HepG2 (cell line): ENCODE results near the gene FUBP3. TPM values are rescaled to one million over a fixed set of nuclear protein-coding genes. Genes with fewer than 3 reads are reported as not detected.

Experiments used
- ATAC-seq: fragments of 200-7000 bp; cut with Tn5 transposase; 3 replicates; pipeline ENCODE4 v1.9.1; 2020; ENCODE audit warnings: mild to moderate bottlenecking, moderate library complexity
- BruUV-seq: library from RNA; stranded (reverse); fragments of 400-500 nt; replicated peaks from 2 replicates; lab custom pipeline; 2021; lab: Mats Ljungman, UMichigan
- CTCF ChIA-PET: fragments of 300-600 bp; formaldehyde crosslinking; extraction: SDS; loops from one replicate; lab custom pipeline; 2021; ENCODE audit warnings: low total read pairs, inconsistent platforms, low intra/inter-chr PET ratio; lab: Yijun Ruan, JAX
- POLR2A ChIA-PET: fragments of 350-600 bp; sonication (Branson Sonifier 250); formaldehyde crosslinking; loops from one replicate; lab custom pipeline; 2020; ENCODE audit warnings: antibody characterized with exemption, inconsistent platforms; lab: Yijun Ruan, JAX
- DNase-seq: peaks from one replicate; pipeline ENCODE4 v3.0.0-alpha.2; 2015; ENCODE audit warnings: low spot score
- FAIRE-seq: peaks from 3 replicates; lab custom pipeline; 2011; peaks lifted over from hg19 to GRCh38; lab: Jason Lieb, UNC
- H2AFZ ChIP-seq: one replicate; pipeline ENCODE4 v1.6.1; 2011; ENCODE audit warnings: low read length, inconsistent platforms
- H3K27ac ChIP-seq: fragments of 300-600 bp; 3 replicates; pipeline ENCODE4 v1.8.0; 2011; ENCODE audit warnings: mixed run types, mild to moderate bottlenecking, mixed read lengths, low read length, inconsistent platforms; ENCODE audit not compliant: insufficient read depth; ENCODE audit errors: extremely low read length
- H3K27me3 ChIP-seq, 2 experiments: fragments of 200-600 bp in 1 of 2; 2 replicates in 1 of 2; 3 replicates in 1 of 2; pipeline versions ENCODE4 v1.6.0 to v1.8.0; 2011; ENCODE audit warnings: low read length in 2 of 2, mild to moderate bottlenecking in 2 of 2, moderate library complexity in 2 of 2, inconsistent platforms in 1 of 2; ENCODE audit not compliant: insufficient read depth in 2 of 2, control insufficient read depth in 1 of 2
- H3K36me3 ChIP-seq, 2 experiments: fragments of 200-600 bp in 1 of 2; replicated peaks in 1 of 2; 2 replicates in 1 of 2; 3 replicates in 1 of 2; pipeline versions ENCODE4 v1.5.1 to v1.8.0; 2011; ENCODE audit warnings: low read length in 2 of 2, inconsistent platforms in 1 of 2; ENCODE audit not compliant: insufficient read depth in 2 of 2, control insufficient read depth in 1 of 2
- H3K4me1 ChIP-seq: 2 replicates; pipeline ENCODE4 v1.5.1; 2012; ENCODE audit warnings: low read length, inconsistent platforms; ENCODE audit not compliant: insufficient read depth
- H3K4me2 ChIP-seq: 2 replicates; pipeline ENCODE4 v1.6.0; 2011; ENCODE audit warnings: low read depth, low read length, inconsistent platforms
- H3K4me3 ChIP-seq, 3 experiments: fragments of 200-600 bp in 1 of 3; sonication (generic), shearing (Covaris generic) in 1 of 3; replicated peaks in 1 of 3; 2 replicates each; pipeline ENCODE4 v1.5.1; 2011 to 2016; ENCODE audit warnings: low read length in 3 of 3, inconsistent platforms in 2 of 3, low read depth in 2 of 3, mild to moderate bottlenecking in 2 of 3, control low read depth in 1 of 3, mixed read lengths in 1 of 3; ENCODE audit not compliant: insufficient read depth in 1 of 3
- H3K79me2 ChIP-seq: one replicate; pipeline ENCODE4 v1.6.1; 2011; ENCODE audit warnings: low read length, inconsistent platforms; ENCODE audit not compliant: insufficient read depth
- H3K9ac ChIP-seq: 2 replicates; pipeline ENCODE4 v1.6.0; 2011; ENCODE audit warnings: mild to moderate bottlenecking, low read depth, low read length, inconsistent platforms; ENCODE audit not compliant: insufficient read depth
- H3K9me3 ChIP-seq: 2 replicates; pipeline ENCODE4 v1.5.1; 2012; ENCODE audit warnings: mild to moderate bottlenecking, low read length
- H4K20me1 ChIP-seq: 2 replicates; pipeline ENCODE4 v1.6.0; 2011; ENCODE audit warnings: inconsistent platforms, mild to moderate bottlenecking, low read length, moderate library complexity; ENCODE audit not compliant: insufficient read depth
- CHD4 ChIP-seq: fragments of 200-600 bp; sonication (generic); IDR thresholded peaks from 2 replicates; pipeline ENCODE4 v1.7.0; 2017; ENCODE audit warnings: mild to moderate bottlenecking, low read length, borderline replicate concordance
- DDIT3 ChIP-seq: sonication (generic); formaldehyde crosslinking; IDR thresholded peaks from 2 replicates; pipeline ENCODE4 v1.4.0; 2020; ENCODE audit warnings: mild to moderate bottlenecking, missing genetic modification reagents
- HDAC1 ChIP-seq: sonication (generic); formaldehyde crosslinking; IDR thresholded peaks from 2 replicates; pipeline ENCODE4 v1.5.1; 2020; ENCODE audit warnings: mild to moderate bottlenecking, missing genetic modification reagents
- KMT2A ChIP-seq: sonication (generic); formaldehyde crosslinking; IDR thresholded peaks from 2 replicates; pipeline ENCODE4 v1.4.0; 2020; ENCODE audit warnings: missing genetic modification reagents
- ZNF142 ChIP-seq: sonication (generic); formaldehyde crosslinking; IDR thresholded peaks from 2 replicates; pipeline ENCODE4 v1.4.0; 2020; ENCODE audit warnings: missing genetic modification reagents
- ZNF543 ChIP-seq: sonication (generic); formaldehyde crosslinking; IDR thresholded peaks from 2 replicates; pipeline ENCODE4 v1.4.0; 2020; ENCODE audit warnings: mild to moderate bottlenecking, missing genetic modification reagents
- ZNF557 ChIP-seq: sonication (generic); formaldehyde crosslinking; IDR thresholded peaks from 2 replicates; pipeline ENCODE4 v1.4.0; 2020; ENCODE audit warnings: missing genetic modification reagents
- ZNF629 ChIP-seq: sonication (generic); formaldehyde crosslinking; conservative IDR thresholded peaks from 2 replicates; pipeline ENCODE4 v1.5.0; 2020; ENCODE audit warnings: missing genetic modification reagents
- ZNF704 ChIP-seq: sonication (generic); formaldehyde crosslinking; IDR thresholded peaks from 2 replicates; pipeline ENCODE4 v1.8.1; 2023; ENCODE audit warnings: mild to moderate bottlenecking, inconsistent platforms, moderate library complexity, missing genetic modification reagents, borderline replicate concordance
- WGBS: methylation state at CpG from one replicate; pipeline ENCODE4 v1.1.6; 2017; ENCODE audit warnings: low lambda C conversion rate; 5-methylcytosine and 5-hydroxymethylcytosine counted together
- in situ Hi-C: cut with HindIII; loops from 2 replicates; pipeline ENCODE4 v1.10.0; 2017; ENCODE audit warnings: low pct_unique_long_range_greater_than_20kb; ENCODE audit not compliant: extremely low pct_ligation_motif_present
- intact Hi-C: fragments of 100-400 bp; cut with micrococcal nuclease; formaldehyde crosslinking; loops from one replicate; pipeline ENCODE4 v1.10.0; 2022; ENCODE audit not compliant: unreplicated experiment
- polyA plus RNA-seq, 8 experiments: library from polyadenylated mRNA; depleted of rRNA in 3 of 8; stranded (reverse) in 7 of 8; unstranded in 1 of 8; fragments of >200 nt; fragmentation: Illumina TruSeq in 4 of 8; extraction: Trizol in 4 of 8; gene quantifications; 2 replicates each; pipeline versions ENCODE4 v1.2.1 to v1.2.3, GENCODE V29; 2011 to 2016; ENCODE audit warnings: low read depth in 4 of 8, missing spikeins in 1 of 8, mixed read lengths in 1 of 8; ENCODE audit not compliant: insufficient read depth in 1 of 8
- total RNA-seq, 5 experiments: library from RNA; depleted of rRNA; stranded (reverse); fragments of >200 nt; fragmentation: Illumina TruSeq; extraction: Trizol; gene quantifications; 2 replicates each; pipeline ENCODE4 v1.2.3, GENCODE V29; 2016; ENCODE audit warnings: low read depth in 1 of 5

FUBP3 gene
- total and polyA plus RNA-seq, 2 of the 13 experiments (the other 11 are each of a cell fraction or from before 2014, with no cell fraction given), result 28.7 to 40.0 TPM

GRCh38 chr9:130670644-130671043, 91.3 kb downstream of the FUBP3 start:
- no TSS peak for BruUV-seq
- H3K9ac ChIP-seq, result no peak overlapping the region
- TF ChIP-seq ZNF557 (no peak), CHD4 (no peak), ZNF543 (CRISPR knock-in tag) (no peak), ZNF704 (no peak), ZNF629 (CRISPR knock-in tag) (no peak), ZNF142 (no peak), KMT2A (CRISPR knock-in tag) (no peak), DDIT3 (no peak), HDAC1 (CRISPR knock-in tag) (no peak)
- no peak overlapping the region for H3K4me2 ChIP-seq
- no peak for ATAC-seq
- H3K27me3 ChIP-seq, result peaks cover 13 to 54% of the 10 kb centered on the region in 2 experiments
- FAIRE-seq, result no peak
- POLR2A ChIA-PET, result no interaction called here
- no peaks in the 10 kb centered on the region for H4K20me1 ChIP-seq
- H3K27ac ChIP-seq, result no peak overlapping the region
- intact Hi-C loops (no loop called here), in situ Hi-C loops (no loop called here)
- CTCF ChIA-PET, result no interaction called here
- H3K4me1 ChIP-seq, result no peaks in the 10 kb centered on the region
- H2AFZ ChIP-seq, result no peak overlapping the region
- DNase-seq, result no peak
- H3K36me3 ChIP-seq, result no peaks in the 10 kb centered on the region
- H3K9me3 ChIP-seq, result no peaks in the 10 kb centered on the region
- 62% methylated on average over 6 of the region's 6 CpGs for WGBS
- no peaks in the 10 kb centered on the region for H3K79me2 ChIP-seq
- H3K4me3 ChIP-seq, result no peak overlapping the region
